Uterus (tissue), 4 donors: Measurements from ENCODE around the gene MLLT10. TPM values are rescaled to one million over a fixed set of nuclear protein-coding genes. Genes with fewer than 3 reads are reported as not detected.

Source experiments
- DNase-seq, 2 donors: peaks; one replicate each; pipeline ENCODE4 v3.0.0-alpha.2; 2019 to 2020
- H3K27ac ChIP-seq, 2 donors: fragments of 200-600 bp; sonication (generic); 1 replicate in 1 of 2; 2 replicates in 1 of 2; pipeline ENCODE4 v1.5.1; 2016 to 2018
- H3K27me3 ChIP-seq, 2 donors: fragments of 200-600 bp; sonication (generic); one replicate each; pipeline ENCODE4 v1.5.1; 2018 to 2019; ENCODE audit warnings: control low read depth in 1 of 2
- H3K36me3 ChIP-seq, 2 donors: fragments of 200-600 bp; sonication (generic); one replicate each; pipeline ENCODE4 v1.5.1; 2019; ENCODE audit warnings: control low read depth in 1 of 2
- H3K4me1 ChIP-seq, 2 donors: fragments of 200-600 bp; sonication (generic); one replicate each; pipeline ENCODE4 v1.5.1; 2018 to 2019; ENCODE audit warnings: control low read depth in 1 of 2
- H3K4me3 ChIP-seq, 2 donors: fragments of 200-600 bp; sonication (generic); 1 replicate in 1 of 2; 2 replicates in 1 of 2; pipeline ENCODE4 v1.5.1; 2018 to 2019; ENCODE audit warnings: mild to moderate bottlenecking in 1 of 2
- H3K9me3 ChIP-seq, 2 donors: fragments of 200-600 bp; sonication (generic); one replicate each; pipeline ENCODE4 v1.5.1; 2019; ENCODE audit warnings: control low read depth in 1 of 2
- POLR2A ChIP-seq, 2 donors: fragments of 450-650 bp; IDR thresholded peaks; one replicate each; pipeline ENCODE4 v1.6.1; 2016; ENCODE audit warnings: antibody characterized with exemption in 2 of 2, mild to moderate bottlenecking in 1 of 2, moderate library complexity in 1 of 2
- intact Hi-C: fragments of 100-400 bp; cut with DNase I; formaldehyde crosslinking; loops from one replicate; pipeline ENCODE4 v1.15.1; 2023; ENCODE audit warnings: low total_unique reads
- total RNA-seq, 4 donors: library from RNA; depleted of rRNA in 3 of 4; stranded (reverse); fragments of >200 nt in 3 of 4; gene quantifications; one replicate each; pipeline versions ENCODE4 v1.1.0 to v1.2.4, GENCODE V29; 2014 to 2023
- TF ChIP-seq, protein P1 (sequence below), 4 experiments: fragments of 200-600 bp in 2 of 4; fragments of 450-650 bp in 2 of 4; sonication (generic) in 2 of 4; IDR thresholded peaks; one replicate each; pipeline ENCODE4 v1.5.1; 2016 to 2019; ENCODE audit warnings: antibody characterized with exemption in 4 of 4, mild to moderate bottlenecking in 2 of 4, moderate library complexity in 1 of 4
- donor health status: DM: yes; HTN: yes; CAD: no.

The MLLT10 gene
- total RNA-seq, 4 donors from 2014 or later, result 34.1 to 71.2 (median 59.8) TPM

DNA sequence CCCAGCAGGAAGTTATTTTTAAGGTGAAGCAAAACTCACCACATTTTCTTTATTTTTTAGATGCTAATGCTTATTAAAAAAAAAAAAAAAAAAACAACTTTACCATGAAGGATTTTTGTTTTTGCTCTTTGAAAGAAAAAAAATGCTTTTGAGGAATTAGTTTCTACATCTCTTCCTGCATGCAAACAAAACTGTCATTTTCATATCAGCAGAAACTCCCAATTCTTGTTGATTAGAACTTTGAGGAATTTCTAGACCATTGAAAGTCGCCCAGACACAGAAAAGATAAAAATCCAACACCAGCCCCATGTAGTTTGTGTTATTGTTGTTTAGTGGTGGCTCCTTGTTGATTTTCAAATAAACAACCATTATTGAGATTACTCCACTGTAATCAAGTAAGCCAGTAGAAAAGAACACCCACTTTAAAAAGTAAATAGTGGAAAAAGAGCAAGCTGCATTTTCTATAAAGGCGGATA is 22.9 kb upstream of the MLLT10 start:
- Histone ChIP-seq H3K9me3 (no peaks in the 10 kb centered on the region), H3K4me3 (no peak overlapping the region), H3K27me3 (no peaks in the 10 kb centered on the region), H3K27ac (peak overlapping the region; percentile 81), H3K4me1 (peaks cover 0 to 3% of the 10 kb centered on the region in 2 donors), H3K36me3 (no peaks in the 10 kb centered on the region)
- TF ChIP-seq, protein P1, sequence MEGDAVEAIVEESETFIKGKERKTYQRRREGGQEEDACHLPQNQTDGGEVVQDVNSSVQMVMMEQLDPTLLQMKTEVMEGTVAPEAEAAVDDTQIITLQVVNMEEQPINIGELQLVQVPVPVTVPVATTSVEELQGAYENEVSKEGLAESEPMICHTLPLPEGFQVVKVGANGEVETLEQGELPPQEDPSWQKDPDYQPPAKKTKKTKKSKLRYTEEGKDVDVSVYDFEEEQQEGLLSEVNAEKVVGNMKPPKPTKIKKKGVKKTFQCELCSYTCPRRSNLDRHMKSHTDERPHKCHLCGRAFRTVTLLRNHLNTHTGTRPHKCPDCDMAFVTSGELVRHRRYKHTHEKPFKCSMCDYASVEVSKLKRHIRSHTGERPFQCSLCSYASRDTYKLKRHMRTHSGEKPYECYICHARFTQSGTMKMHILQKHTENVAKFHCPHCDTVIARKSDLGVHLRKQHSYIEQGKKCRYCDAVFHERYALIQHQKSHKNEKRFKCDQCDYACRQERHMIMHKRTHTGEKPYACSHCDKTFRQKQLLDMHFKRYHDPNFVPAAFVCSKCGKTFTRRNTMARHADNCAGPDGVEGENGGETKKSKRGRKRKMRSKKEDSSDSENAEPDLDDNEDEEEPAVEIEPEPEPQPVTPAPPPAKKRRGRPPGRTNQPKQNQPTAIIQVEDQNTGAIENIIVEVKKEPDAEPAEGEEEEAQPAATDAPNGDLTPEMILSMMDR (IDR thresholded peaks at IDR 0.05), result no peak
- no peak for TF ChIP-seq POLR2A (IDR thresholded peaks at IDR 0.05)
- intact Hi-C loops, result no loop called here
- DNase-seq, result no peak

DNA sequence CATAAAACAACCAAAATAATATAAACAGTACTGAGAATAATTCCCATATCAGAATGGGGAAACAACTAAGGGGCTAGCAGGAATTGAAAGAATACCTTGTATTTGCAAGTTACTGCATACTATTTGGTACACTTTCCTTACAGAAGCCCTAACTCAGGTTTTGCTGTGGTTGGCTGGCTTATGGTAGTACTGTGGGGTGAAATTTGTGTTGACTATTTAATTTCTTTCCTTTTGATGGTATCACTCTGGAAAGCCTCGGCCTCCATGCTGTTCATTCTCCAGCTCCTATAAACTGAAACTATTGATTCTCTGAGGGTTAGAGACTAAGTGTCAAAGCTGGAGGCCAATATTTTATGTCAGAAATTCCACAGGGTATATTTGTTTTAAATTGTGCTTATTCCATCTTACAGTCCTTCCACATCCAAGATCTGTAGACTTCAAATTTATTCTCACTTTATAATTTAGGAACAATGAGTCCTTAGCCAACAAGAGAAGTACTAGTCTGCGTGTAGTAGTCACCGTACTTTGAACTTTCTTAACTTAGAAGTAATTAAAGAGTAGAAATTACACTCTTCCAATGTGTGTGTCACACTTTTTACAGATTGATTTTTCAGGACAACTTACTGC is 22.0 kb upstream of the MLLT10 start:
- Histone ChIP-seq H3K27me3 (no peaks in the 10 kb centered on the region), H3K9me3 (no peaks in the 10 kb centered on the region), H3K4me1 (peaks cover 0 to 3% of the 10 kb centered on the region in 2 donors), H3K36me3 (no peaks in the 10 kb centered on the region), H3K27ac (no peak overlapping the region), H3K4me3 (no peak overlapping the region)
- intact Hi-C loops, result no loop called here
- no peak for DNase-seq
- TF ChIP-seq, protein P1 (IDR thresholded peaks at IDR 0.05), result no peak
- no peak for TF ChIP-seq POLR2A (IDR thresholded peaks at IDR 0.05)

GRCh38 chr10:21512573-21513404 is 21.2 kb upstream of the MLLT10 start:
- Histone ChIP-seq H3K9me3 (no peaks in the 10 kb centered on the region), H3K27ac (no peak overlapping the region), H3K36me3 (no peaks in the 10 kb centered on the region), H3K4me1 (peaks cover 0 to 3% of the 10 kb centered on the region in 2 donors), H3K4me3 (no peak overlapping the region), H3K27me3 (no peaks in the 10 kb centered on the region)
- DNase-seq, result no peak
- no peak for TF ChIP-seq POLR2A (IDR thresholded peaks at IDR 0.05)
- TF ChIP-seq, protein P1 (IDR thresholded peaks at IDR 0.05), result no peak
- intact Hi-C loops, result no loop called here

DNA sequence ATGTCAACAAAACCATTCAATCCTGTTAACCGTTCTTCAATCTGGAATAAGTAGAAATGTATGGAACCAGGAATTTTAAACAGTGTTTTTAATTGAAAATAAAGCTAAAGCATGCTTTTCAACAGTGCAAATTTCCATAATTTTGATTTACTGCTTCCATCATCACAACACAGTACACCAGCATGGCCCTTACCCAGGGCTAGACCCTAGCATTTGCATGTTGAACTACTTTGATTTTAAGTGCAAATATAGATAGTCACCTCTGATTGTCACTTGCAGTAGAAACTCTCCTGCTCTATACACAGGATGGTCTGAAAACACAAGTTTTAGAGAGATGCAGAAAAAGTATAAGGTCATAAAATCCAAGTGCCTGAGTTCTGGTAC is 20.6 kb upstream of the MLLT10 start:
- Histone ChIP-seq H3K9me3 (no peaks in the 10 kb centered on the region), H3K4me3 (no peak overlapping the region), H3K4me1 (peaks cover 0 to 3% of the 10 kb centered on the region in 2 donors), H3K27ac (no peak overlapping the region), H3K36me3 (no peaks in the 10 kb centered on the region), H3K27me3 (no peaks in the 10 kb centered on the region)
- intact Hi-C loops, result no loop called here
- TF ChIP-seq, protein P1 (IDR thresholded peaks at IDR 0.05), result no peak
- no peak for TF ChIP-seq POLR2A (IDR thresholded peaks at IDR 0.05)
- DNase-seq, result no peak
